ENCODE measurements around the gene AGAP1. TPM values are rescaled to one million over a fixed set of nuclear protein-coding genes. Genes with fewer than 3 reads are reported as not detected.

Gene AGAP1
- total RNA-seq, 1 donor from 2014 or later: 39.4 TPM

DNA sequence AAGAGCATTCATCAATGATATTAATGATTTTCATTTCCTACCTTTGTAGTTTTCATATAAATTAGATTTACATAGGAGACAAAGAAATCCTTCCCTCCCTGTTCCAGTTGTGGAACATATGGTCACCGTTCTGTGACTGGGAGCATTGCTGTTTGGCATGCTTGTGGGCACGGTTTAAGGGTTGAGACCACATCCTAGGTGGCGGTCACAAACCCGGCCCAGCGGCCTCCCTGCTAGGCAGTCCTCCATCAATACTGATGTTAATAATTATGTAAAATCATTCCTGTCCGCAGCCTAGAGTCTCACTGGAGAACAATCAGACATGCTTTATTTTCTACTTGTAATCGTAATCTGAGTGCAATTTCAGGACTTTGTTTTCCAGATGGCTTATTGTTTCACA is 117.9 kb downstream of the AGAP1 start:
- H3K36me3 Mint-ChIP-seq (ENCODE audit: low read depth, unreplicated experiment): peaks cover 11% of the 10 kb centered on the region
- H3K4me1 Mint-ChIP-seq (ENCODE audit: low read depth, unreplicated experiment): peaks cover 28% of the 10 kb centered on the region
- H3K9me3 ChIP-seq (ENCODE audit: insufficient read depth, low read depth, low read length): no peaks in the 10 kb centered on the region
- TF ChIP-seq, protein P1, sequence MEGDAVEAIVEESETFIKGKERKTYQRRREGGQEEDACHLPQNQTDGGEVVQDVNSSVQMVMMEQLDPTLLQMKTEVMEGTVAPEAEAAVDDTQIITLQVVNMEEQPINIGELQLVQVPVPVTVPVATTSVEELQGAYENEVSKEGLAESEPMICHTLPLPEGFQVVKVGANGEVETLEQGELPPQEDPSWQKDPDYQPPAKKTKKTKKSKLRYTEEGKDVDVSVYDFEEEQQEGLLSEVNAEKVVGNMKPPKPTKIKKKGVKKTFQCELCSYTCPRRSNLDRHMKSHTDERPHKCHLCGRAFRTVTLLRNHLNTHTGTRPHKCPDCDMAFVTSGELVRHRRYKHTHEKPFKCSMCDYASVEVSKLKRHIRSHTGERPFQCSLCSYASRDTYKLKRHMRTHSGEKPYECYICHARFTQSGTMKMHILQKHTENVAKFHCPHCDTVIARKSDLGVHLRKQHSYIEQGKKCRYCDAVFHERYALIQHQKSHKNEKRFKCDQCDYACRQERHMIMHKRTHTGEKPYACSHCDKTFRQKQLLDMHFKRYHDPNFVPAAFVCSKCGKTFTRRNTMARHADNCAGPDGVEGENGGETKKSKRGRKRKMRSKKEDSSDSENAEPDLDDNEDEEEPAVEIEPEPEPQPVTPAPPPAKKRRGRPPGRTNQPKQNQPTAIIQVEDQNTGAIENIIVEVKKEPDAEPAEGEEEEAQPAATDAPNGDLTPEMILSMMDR (IDR thresholded peaks at IDR 0.05; ENCODE audit: insufficient read depth, low read depth, low read length): no peak
- no peak for TF ChIP-seq EZH2 (IDR thresholded peaks at IDR 0.05; ENCODE audit: insufficient read depth, low read length)
- H3K4me2 ChIP-seq (ENCODE audit: low read length): no peak overlapping the region
- H3K27me3 Mint-ChIP-seq (ENCODE audit: low read depth, unreplicated experiment): no peaks in the 10 kb centered on the region
- no peak overlapping the region for H3K27ac ChIP-seq (ENCODE audit: low read depth, low read length)
- no peaks in the 10 kb centered on the region for H3K36me3 ChIP-seq (ENCODE audit: insufficient read depth, low read length)
- no peak overlapping the region for H2AFZ ChIP-seq (ENCODE audit: low read depth, low read length)
- peaks cover 29% of the 10 kb centered on the region for H3K79me2 ChIP-seq (ENCODE audit: insufficient read depth, low read length)
- peaks cover 83% of the 10 kb centered on the region for H4K20me1 ChIP-seq (ENCODE audit: insufficient read depth, low read length)
- no peak for FAIRE-seq
- no peak overlapping the region for H3K27ac Mint-ChIP-seq (ENCODE audit: unreplicated experiment)
- peaks cover 26% of the 10 kb centered on the region for H3K4me1 ChIP-seq (ENCODE audit: insufficient read depth, low read length)
- H3K9me3 Mint-ChIP-seq (ENCODE audit: unreplicated experiment): no peaks in the 10 kb centered on the region
- no peak overlapping the region for H3K4me3 ChIP-seq (ENCODE audit: insufficient read depth, low read depth, low read length)
- no peaks in the 10 kb centered on the region for H3K27me3 ChIP-seq (ENCODE audit: insufficient read depth, low read length)
- no peak overlapping the region for H3K9ac ChIP-seq (ENCODE audit: low read length)
- H3K4me3 Mint-ChIP-seq (ENCODE audit: unreplicated experiment): no peak overlapping the region
- DNase-seq (ENCODE audit: low read depth): no peak

DNA sequence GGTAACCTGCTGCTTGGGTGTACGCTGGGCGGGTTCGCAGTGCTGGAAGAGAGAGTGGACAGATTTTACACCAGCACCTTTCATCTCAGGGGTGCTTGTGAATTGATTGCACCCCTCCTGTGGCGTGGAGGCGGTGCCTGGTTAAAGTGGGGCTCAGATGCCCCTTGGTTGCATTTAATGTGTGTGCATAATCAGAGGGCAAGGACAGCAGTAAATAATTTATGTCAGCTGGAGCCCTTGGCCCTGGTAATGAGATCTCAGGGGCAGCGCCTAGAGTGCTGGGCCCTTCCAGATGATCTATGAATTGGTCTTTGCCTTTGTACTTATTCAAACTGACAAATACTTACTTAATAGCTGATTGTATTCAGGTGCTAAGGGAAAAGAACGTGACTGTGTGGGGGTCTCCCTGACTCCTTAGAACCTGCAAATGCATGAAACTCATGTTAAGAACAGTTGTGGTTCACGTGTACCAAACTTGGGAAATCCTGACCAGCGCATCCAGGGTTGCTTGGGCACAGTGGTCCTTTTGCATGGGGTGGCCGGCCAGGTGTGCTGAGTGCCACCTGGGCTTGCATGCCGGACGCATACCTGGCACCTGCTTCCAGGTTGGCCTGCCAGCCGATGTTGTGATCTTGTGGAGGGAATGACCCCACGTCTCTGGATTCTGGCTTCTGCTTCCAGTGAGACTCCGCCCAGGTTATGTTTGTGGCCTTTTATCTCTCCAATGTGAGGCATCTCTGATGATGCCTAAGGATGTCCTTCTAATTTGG is 118.5 kb downstream of the AGAP1 start:
- Mint-ChIP-seq H3K4me3 (ENCODE audit: unreplicated experiment) (no peak overlapping the region), H3K9me3 (ENCODE audit: unreplicated experiment) (no peaks in the 10 kb centered on the region), H3K27ac (ENCODE audit: unreplicated experiment) (no peak overlapping the region), H3K4me1 (ENCODE audit: low read depth, unreplicated experiment) (peaks cover 33% of the 10 kb centered on the region), H3K27me3 (ENCODE audit: low read depth, unreplicated experiment) (no peaks in the 10 kb centered on the region), H3K36me3 (ENCODE audit: low read depth, unreplicated experiment) (peaks cover 11% of the 10 kb centered on the region)
- DNase-seq (ENCODE audit: low read depth) (no peak), FAIRE-seq (no peak)
- no peak overlapping the region for H3K4me3 ChIP-seq (ENCODE audit: insufficient read depth, low read depth, low read length)
- no peak for TF ChIP-seq EZH2 (IDR thresholded peaks at IDR 0.05; ENCODE audit: insufficient read depth, low read length)
- TF ChIP-seq, protein P1 (IDR thresholded peaks at IDR 0.05; ENCODE audit: insufficient read depth, low read depth, low read length): no peak
- peaks cover 77% of the 10 kb centered on the region for H4K20me1 ChIP-seq (ENCODE audit: insufficient read depth, low read length)
- peaks cover 25% of the 10 kb centered on the region for H3K4me1 ChIP-seq (ENCODE audit: insufficient read depth, low read length)
- no peaks in the 10 kb centered on the region for H3K36me3 ChIP-seq (ENCODE audit: insufficient read depth, low read length)
- H3K4me2 ChIP-seq (ENCODE audit: low read length): no peak overlapping the region
- peaks cover 29% of the 10 kb centered on the region for H3K79me2 ChIP-seq (ENCODE audit: insufficient read depth, low read length)
- no peaks in the 10 kb centered on the region for H3K9me3 ChIP-seq (ENCODE audit: insufficient read depth, low read depth, low read length)
- H2AFZ ChIP-seq (ENCODE audit: low read depth, low read length): no peak overlapping the region
- no peak overlapping the region for H3K9ac ChIP-seq (ENCODE audit: low read length)
- no peak overlapping the region for H3K27ac ChIP-seq (ENCODE audit: low read depth, low read length)
- H3K27me3 ChIP-seq (ENCODE audit: insufficient read depth, low read length): no peaks in the 10 kb centered on the region

DNA sequence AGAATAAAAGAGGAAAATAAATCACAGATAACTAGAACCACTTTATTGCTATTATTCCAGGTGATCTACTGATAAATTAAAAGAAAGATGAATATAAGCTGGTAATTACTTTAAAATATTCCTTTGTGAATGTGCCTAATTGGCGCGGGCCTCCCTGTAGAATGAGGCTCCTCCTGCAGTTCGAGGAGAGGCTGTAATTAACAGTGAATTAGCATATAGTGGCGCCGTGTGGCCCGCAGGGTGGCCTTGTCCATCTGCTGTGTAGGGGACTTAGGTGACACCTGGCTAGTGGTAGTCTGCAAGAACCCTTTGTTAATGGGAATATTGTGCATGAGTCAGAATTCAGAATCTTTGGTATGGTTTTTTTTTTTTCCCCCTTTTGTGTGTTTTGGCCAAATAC is 119.8 kb downstream of the AGAP1 start:
- Histone ChIP-seq H3K4me3 (ENCODE audit: insufficient read depth, low read depth, low read length) (no peak overlapping the region), H2AFZ (ENCODE audit: low read depth, low read length) (no peak overlapping the region), H3K9ac (ENCODE audit: low read length) (no peak overlapping the region), H3K79me2 (ENCODE audit: insufficient read depth, low read length) (peaks cover 29% of the 10 kb centered on the region), H3K27me3 (ENCODE audit: insufficient read depth, low read length) (no peaks in the 10 kb centered on the region), H4K20me1 (ENCODE audit: insufficient read depth, low read length) (peaks cover 73% of the 10 kb centered on the region), H3K4me1 (ENCODE audit: insufficient read depth, low read length) (peaks cover 28% of the 10 kb centered on the region), H3K9me3 (ENCODE audit: insufficient read depth, low read depth, low read length) (no peaks in the 10 kb centered on the region), H3K36me3 (ENCODE audit: insufficient read depth, low read length) (no peaks in the 10 kb centered on the region), H3K4me2 (ENCODE audit: low read length) (no peak overlapping the region), H3K27ac (ENCODE audit: low read depth, low read length) (no peak overlapping the region)
- H3K9me3 Mint-ChIP-seq (ENCODE audit: unreplicated experiment): no peaks in the 10 kb centered on the region
- no peak overlapping the region for H3K4me3 Mint-ChIP-seq (ENCODE audit: unreplicated experiment)
- no peak overlapping the region for H3K27ac Mint-ChIP-seq (ENCODE audit: unreplicated experiment)
- DNase-seq (ENCODE audit: low read depth) (no peak), FAIRE-seq (no peak)
- TF ChIP-seq EZH2 (IDR thresholded peaks at IDR 0.05; ENCODE audit: insufficient read depth, low read length): no peak
- TF ChIP-seq, protein P1 (IDR thresholded peaks at IDR 0.05; ENCODE audit: insufficient read depth, low read depth, low read length): no peak
- H3K4me1 Mint-ChIP-seq (ENCODE audit: low read depth, unreplicated experiment): peaks cover 34% of the 10 kb centered on the region
- H3K36me3 Mint-ChIP-seq (ENCODE audit: low read depth, unreplicated experiment): peaks cover 10% of the 10 kb centered on the region
- no peaks in the 10 kb centered on the region for H3K27me3 Mint-ChIP-seq (ENCODE audit: low read depth, unreplicated experiment)
